HEK293 (cell line): ENCODE data around the gene KRTAP2-3.
A peak's percentile ranks its signal among the peaks of the same experiment; 100 is the strongest.

Experiments
- CTCF ChIA-PET: fragments of 350-600 bp; formaldehyde crosslinking; extraction: SDS; loops from one replicate; lab custom pipeline; 2021; ENCODE audit warnings: antibody characterized with exemption; lab: Yijun Ruan, JAX
- POLR2A ChIA-PET: fragments of 300-600 bp; formaldehyde crosslinking; extraction: SDS; loops from one replicate; lab custom pipeline; 2020; ENCODE audit warnings: antibody characterized with exemption, inconsistent platforms; lab: Yijun Ruan, JAX
- H3K27ac ChIP-seq: fragments of 200-500 bp; sonication (Bioruptor generic); 2 replicates; pipeline ENCODE4 v1.5.1; 2014; ENCODE audit warnings: low read depth, low read length, control low read depth, inconsistent platforms; ENCODE audit errors: extremely low read depth
- H3K36me3 ChIP-seq, 2 experiments: fragments of 200-500 bp in 1 of 2; sonication (Bioruptor generic) in 1 of 2; 1 replicate in 1 of 2; 2 replicates in 1 of 2; pipeline ENCODE4 v1.5.1; 2014 to 2017; ENCODE audit warnings: inconsistent platforms in 2 of 2, low read length in 2 of 2; ENCODE audit not compliant: control insufficient read depth in 2 of 2, insufficient read depth in 1 of 2
- H3K4me1 ChIP-seq: fragments of 200-500 bp; sonication (Bioruptor generic); 2 replicates; pipeline ENCODE4 v1.5.1; 2014; ENCODE audit warnings: mild to moderate bottlenecking, low read length, inconsistent platforms; ENCODE audit not compliant: control insufficient read depth, insufficient read depth
- H3K4me3 ChIP-seq: 2 replicates; pipeline ENCODE4 v1.5.1; 2011; ENCODE audit warnings: low read depth, mild to moderate bottlenecking, control low read depth, low read length, moderate library complexity
- H3K9me3 ChIP-seq: fragments of 200-500 bp; sonication (Bioruptor generic); 2 replicates; pipeline ENCODE4 v1.5.1; 2014; ENCODE audit warnings: low read depth, low read length, inconsistent platforms; ENCODE audit not compliant: control insufficient read depth, insufficient read depth
- GFI1B ChIP-seq: fragments of 450-650 bp; formaldehyde crosslinking; IDR thresholded peaks from 2 replicates; pipeline ENCODE4 v1.5.1; 2016; ENCODE audit warnings: missing biosample characterization, missing genetic modification characterization
- GLI4 ChIP-seq: fragments of 450-650 bp; formaldehyde crosslinking; IDR thresholded peaks from 2 replicates; pipeline ENCODE4 v1.5.1; 2016; ENCODE audit warnings: missing biosample characterization, missing genetic modification characterization
- HOXD13 ChIP-seq: sonication (generic); formaldehyde crosslinking; IDR thresholded peaks from 2 replicates; pipeline ENCODE4 v1.8.0; 2022; ENCODE audit warnings: missing genetic modification reagents, borderline replicate concordance
- KLF10 ChIP-seq: fragments of 450-650 bp; IDR thresholded peaks from 2 replicates; pipeline ENCODE4 v1.5.1; 2018; ENCODE audit warnings: missing biosample characterization, mild to moderate bottlenecking, missing genetic modification characterization
- KLF7 ChIP-seq: fragments of 450-650 bp; formaldehyde crosslinking; IDR thresholded peaks from 2 replicates; pipeline ENCODE4 v1.5.1; 2016; ENCODE audit warnings: missing biosample characterization, missing genetic modification characterization, borderline replicate concordance
- MYNN ChIP-seq: fragments of 450-650 bp; formaldehyde crosslinking; IDR thresholded peaks from 2 replicates; pipeline ENCODE4 v1.5.1; 2016; ENCODE audit warnings: missing biosample characterization, missing genetic modification characterization, borderline replicate concordance
- OSR2 ChIP-seq: fragments of 450-650 bp; formaldehyde crosslinking; IDR thresholded peaks from 2 replicates; pipeline ENCODE4 v1.5.1; 2016; ENCODE audit warnings: missing biosample characterization, missing genetic modification characterization
- SP3 ChIP-seq: fragments of 450-650 bp; formaldehyde crosslinking; IDR thresholded peaks from 2 replicates; pipeline ENCODE4 v1.5.1; 2016; ENCODE audit warnings: missing biosample characterization, missing genetic modification characterization
- SP7 ChIP-seq: fragments of 450-650 bp; formaldehyde crosslinking; IDR thresholded peaks from 2 replicates; pipeline ENCODE4 v1.5.1; 2016; ENCODE audit warnings: missing biosample characterization, missing genetic modification characterization
- ZFP69B ChIP-seq: fragments of 450-650 bp; formaldehyde crosslinking; IDR thresholded peaks from 2 replicates; pipeline ENCODE4 v1.5.1; 2016; ENCODE audit warnings: missing biosample characterization, missing genetic modification characterization
- ZNF140 ChIP-seq: fragments of 450-650 bp; formaldehyde crosslinking; IDR thresholded peaks from 2 replicates; pipeline ENCODE4 v1.5.1; 2016; ENCODE audit warnings: missing biosample characterization, missing genetic modification characterization
- ZNF350 ChIP-seq: fragments of 450-650 bp; formaldehyde crosslinking; IDR thresholded peaks from 2 replicates; pipeline ENCODE4 v1.5.0; 2017; ENCODE audit warnings: missing biosample characterization, mild to moderate bottlenecking, missing genetic modification characterization
- ZNF37A ChIP-seq: fragments of 450-650 bp; IDR thresholded peaks from 2 replicates; pipeline ENCODE4 v1.5.1; 2018; ENCODE audit warnings: missing biosample characterization, missing genetic modification characterization
- ZNF394 ChIP-seq: fragments of 450-650 bp; formaldehyde crosslinking; IDR thresholded peaks from 2 replicates; pipeline ENCODE4 v1.5.1; 2016; ENCODE audit warnings: missing biosample characterization, missing genetic modification characterization, mild to moderate bottlenecking, moderate library complexity, borderline replicate concordance
- ZNF555 ChIP-seq: fragments of 450-650 bp; formaldehyde crosslinking; conservative IDR thresholded peaks from 2 replicates; pipeline ENCODE4 v1.5.1; 2017; ENCODE audit warnings: missing biosample characterization, mild to moderate bottlenecking, missing genetic modification characterization, inconsistent platforms
- ZNF596 ChIP-seq: fragments of 450-650 bp; IDR thresholded peaks from 2 replicates; pipeline ENCODE4 v1.5.0; 2018; ENCODE audit warnings: missing biosample characterization, mild to moderate bottlenecking, missing genetic modification characterization, moderate library complexity
- ZNF610 ChIP-seq: fragments of 450-650 bp; formaldehyde crosslinking; IDR thresholded peaks from 2 replicates; pipeline ENCODE4 v1.5.1; 2016; ENCODE audit warnings: missing biosample characterization, missing genetic modification characterization, borderline replicate concordance
- ZNF629 ChIP-seq: fragments of 450-650 bp; formaldehyde crosslinking; IDR thresholded peaks from 2 replicates; pipeline ENCODE4 v1.5.1; 2017; ENCODE audit warnings: missing biosample characterization, missing genetic modification characterization
- ZNF747 ChIP-seq: fragments of 450-650 bp; formaldehyde crosslinking; IDR thresholded peaks from 2 replicates; pipeline ENCODE4 v1.5.1; 2016; ENCODE audit warnings: missing biosample characterization, missing genetic modification characterization
- ZNF776 ChIP-seq: fragments of 450-650 bp; formaldehyde crosslinking; IDR thresholded peaks from 2 replicates; pipeline ENCODE4 v1.5.0; 2017; ENCODE audit warnings: missing biosample characterization, missing genetic modification characterization, borderline replicate concordance
- TF ChIP-seq, protein P1 (sequence below): fragments of 450-650 bp; formaldehyde crosslinking; IDR thresholded peaks from 2 replicates; pipeline ENCODE4 v1.5.1; 2016; ENCODE audit warnings: missing biosample characterization, missing genetic modification characterization, low read depth
- TF ChIP-seq, protein P2 (sequence below): fragments of 450-650 bp; formaldehyde crosslinking; IDR thresholded peaks from 2 replicates; pipeline ENCODE4 v1.5.1; 2016; ENCODE audit warnings: missing biosample characterization, missing genetic modification characterization
- TF ChIP-seq, protein P3 (sequence below): fragments of 450-650 bp; formaldehyde crosslinking; IDR thresholded peaks from 2 replicates; pipeline ENCODE4 v1.5.1; 2016; ENCODE audit warnings: missing biosample characterization, missing genetic modification characterization, borderline replicate concordance
- TF ChIP-seq, protein P4 (sequence below): fragments of 450-650 bp; formaldehyde crosslinking; conservative IDR thresholded peaks from 2 replicates; pipeline ENCODE4 v1.5.1; 2016; ENCODE audit warnings: low read depth, missing biosample characterization, missing genetic modification characterization
- TF ChIP-seq, protein P5 (sequence below): fragments of 450-650 bp; formaldehyde crosslinking; IDR thresholded peaks from 2 replicates; pipeline ENCODE4 v1.5.1; 2017; ENCODE audit warnings: missing biosample characterization, missing genetic modification characterization

The KRTAP2-3 gene

DNA sequence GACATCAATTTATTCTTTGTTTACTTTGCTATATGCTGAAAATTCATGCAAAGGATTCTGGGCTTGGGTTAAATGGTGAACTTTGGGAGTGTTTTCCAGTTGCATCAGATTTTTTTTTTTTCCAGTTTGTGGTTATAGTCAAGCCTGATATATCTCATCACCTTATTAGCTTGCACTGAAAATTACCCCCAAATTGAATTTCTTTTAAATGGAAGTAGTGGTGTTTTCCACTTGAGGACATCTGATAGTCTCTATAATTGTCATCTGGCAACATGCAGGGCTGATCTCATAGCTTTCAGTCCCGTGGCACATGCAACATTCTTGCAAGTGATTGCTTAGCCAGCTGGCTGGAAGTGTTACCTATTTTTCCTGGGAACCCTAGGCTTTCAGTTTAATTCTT is 46.3 kb downstream of the KRTAP2-3 start:
- Histone ChIP-seq H3K4me1 (no peaks in the 10 kb centered on the region), H3K4me3 (no peak overlapping the region), H3K36me3 (no peaks in the 10 kb centered on the region), H3K9me3 (no peaks in the 10 kb centered on the region), H3K27ac (no peak overlapping the region)
- POLR2A ChIA-PET: no interaction called here
- CTCF ChIA-PET: interaction anchor here (0.6 to 1.2 kb wide), 2 partner anchors 317 to 394 kb away, joined by 4 read pairs; no protein-coding TSS in a partner anchor
- TF ChIP-seq GFI1B (tag by site-specific recombination) (no peak), ZNF596 (tag by site-specific recombination) (no peak), ZNF350 (tag by site-specific recombination) (no peak), ZNF37A (no peak), ZNF610 (tag by site-specific recombination) (no peak), GLI4 (no peak), ZNF555 (tag by site-specific recombination) (no peak), ZNF747 (tag by site-specific recombination) (no peak), OSR2 (tag by site-specific recombination) (peak; percentile 36; the same call in 1 of the 2 replicates), ZFP69B (tag by site-specific recombination) (0 out of 2 replicates have a peak, but pooled peaks have one; percentile 30), KLF10 (tag by site-specific recombination) (no peak), KLF7 (tag by site-specific recombination) (no peak), SP3 (tag by site-specific recombination) (no peak), ZNF629 (tag by site-specific recombination) (no peak), ZNF776 (tag by site-specific recombination) (no peak), ZNF140 (tag by site-specific recombination) (no peak), ZNF394 (no peak), HOXD13 (CRISPR knock-in tag) (no peak), MYNN (no peak), SP7 (tag by site-specific recombination) (no peak)
- TF ChIP-seq, protein P1, sequence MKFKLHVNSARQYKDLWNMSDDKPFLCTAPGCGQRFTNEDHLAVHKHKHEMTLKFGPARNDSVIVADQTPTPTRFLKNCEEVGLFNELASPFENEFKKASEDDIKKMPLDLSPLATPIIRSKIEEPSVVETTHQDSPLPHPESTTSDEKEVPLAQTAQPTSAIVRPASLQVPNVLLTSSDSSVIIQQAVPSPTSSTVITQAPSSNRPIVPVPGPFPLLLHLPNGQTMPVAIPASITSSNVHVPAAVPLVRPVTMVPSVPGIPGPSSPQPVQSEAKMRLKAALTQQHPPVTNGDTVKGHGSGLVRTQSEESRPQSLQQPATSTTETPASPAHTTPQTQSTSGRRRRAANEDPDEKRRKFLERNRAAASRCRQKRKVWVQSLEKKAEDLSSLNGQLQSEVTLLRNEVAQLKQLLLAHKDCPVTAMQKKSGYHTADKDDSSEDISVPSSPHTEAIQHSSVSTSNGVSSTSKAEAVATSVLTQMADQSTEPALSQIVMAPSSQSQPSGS (tag by site-specific recombination): 0 out of 2 replicates have a peak, but pooled peaks have one; percentile 11
- TF ChIP-seq, protein P2, sequence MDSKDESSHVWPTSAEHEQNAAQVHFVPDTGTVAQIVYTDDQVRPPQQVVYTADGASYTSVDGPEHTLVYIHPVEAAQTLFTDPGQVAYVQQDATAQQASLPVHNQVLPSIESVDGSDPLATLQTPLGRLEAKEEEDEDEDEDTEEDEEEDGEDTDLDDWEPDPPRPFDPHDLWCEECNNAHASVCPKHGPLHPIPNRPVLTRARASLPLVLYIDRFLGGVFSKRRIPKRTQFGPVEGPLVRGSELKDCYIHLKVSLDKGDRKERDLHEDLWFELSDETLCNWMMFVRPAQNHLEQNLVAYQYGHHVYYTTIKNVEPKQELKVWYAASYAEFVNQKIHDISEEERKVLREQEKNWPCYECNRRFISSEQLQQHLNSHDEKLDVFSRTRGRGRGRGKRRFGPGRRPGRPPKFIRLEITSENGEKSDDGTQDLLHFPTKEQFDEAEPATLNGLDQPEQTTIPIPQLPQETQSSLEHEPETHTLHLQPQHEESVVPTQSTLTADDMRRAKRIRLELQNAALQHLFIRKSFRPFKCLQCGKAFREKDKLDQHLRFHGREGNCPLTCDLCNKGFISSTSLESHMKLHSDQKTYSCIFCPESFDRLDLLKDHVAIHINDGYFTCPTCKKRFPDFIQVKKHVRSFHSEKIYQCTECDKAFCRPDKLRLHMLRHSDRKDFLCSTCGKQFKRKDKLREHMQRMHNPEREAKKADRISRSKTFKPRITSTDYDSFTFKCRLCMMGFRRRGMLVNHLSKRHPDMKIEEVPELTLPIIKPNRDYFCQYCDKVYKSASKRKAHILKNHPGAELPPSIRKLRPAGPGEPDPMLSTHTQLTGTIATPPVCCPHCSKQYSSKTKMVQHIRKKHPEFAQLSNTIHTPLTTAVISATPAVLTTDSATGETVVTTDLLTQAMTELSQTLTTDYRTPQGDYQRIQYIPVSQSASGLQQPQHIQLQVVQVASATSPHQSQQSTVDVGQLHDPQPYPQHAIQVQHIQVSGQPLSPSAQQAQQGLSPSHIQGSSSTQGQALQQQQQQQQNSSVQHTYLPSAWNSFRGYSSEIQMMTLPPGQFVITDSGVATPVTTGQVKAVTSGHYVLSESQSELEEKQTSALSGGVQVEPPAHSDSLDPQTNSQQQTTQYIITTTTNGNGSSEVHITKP (tag by site-specific recombination): peak; percentile 49; the same call in 1 of the 2 replicates
- TF ChIP-seq, protein P3, sequence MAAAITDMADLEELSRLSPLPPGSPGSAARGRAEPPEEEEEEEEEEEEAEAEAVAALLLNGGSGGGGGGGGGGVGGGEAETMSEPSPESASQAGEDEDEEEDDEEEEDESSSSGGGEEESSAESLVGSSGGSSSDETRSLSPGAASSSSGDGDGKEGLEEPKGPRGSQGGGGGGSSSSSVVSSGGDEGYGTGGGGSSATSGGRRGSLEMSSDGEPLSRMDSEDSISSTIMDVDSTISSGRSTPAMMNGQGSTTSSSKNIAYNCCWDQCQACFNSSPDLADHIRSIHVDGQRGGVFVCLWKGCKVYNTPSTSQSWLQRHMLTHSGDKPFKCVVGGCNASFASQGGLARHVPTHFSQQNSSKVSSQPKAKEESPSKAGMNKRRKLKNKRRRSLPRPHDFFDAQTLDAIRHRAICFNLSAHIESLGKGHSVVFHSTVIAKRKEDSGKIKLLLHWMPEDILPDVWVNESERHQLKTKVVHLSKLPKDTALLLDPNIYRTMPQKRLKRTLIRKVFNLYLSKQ (tag by site-specific recombination): no peak
- TF ChIP-seq, protein P4, sequence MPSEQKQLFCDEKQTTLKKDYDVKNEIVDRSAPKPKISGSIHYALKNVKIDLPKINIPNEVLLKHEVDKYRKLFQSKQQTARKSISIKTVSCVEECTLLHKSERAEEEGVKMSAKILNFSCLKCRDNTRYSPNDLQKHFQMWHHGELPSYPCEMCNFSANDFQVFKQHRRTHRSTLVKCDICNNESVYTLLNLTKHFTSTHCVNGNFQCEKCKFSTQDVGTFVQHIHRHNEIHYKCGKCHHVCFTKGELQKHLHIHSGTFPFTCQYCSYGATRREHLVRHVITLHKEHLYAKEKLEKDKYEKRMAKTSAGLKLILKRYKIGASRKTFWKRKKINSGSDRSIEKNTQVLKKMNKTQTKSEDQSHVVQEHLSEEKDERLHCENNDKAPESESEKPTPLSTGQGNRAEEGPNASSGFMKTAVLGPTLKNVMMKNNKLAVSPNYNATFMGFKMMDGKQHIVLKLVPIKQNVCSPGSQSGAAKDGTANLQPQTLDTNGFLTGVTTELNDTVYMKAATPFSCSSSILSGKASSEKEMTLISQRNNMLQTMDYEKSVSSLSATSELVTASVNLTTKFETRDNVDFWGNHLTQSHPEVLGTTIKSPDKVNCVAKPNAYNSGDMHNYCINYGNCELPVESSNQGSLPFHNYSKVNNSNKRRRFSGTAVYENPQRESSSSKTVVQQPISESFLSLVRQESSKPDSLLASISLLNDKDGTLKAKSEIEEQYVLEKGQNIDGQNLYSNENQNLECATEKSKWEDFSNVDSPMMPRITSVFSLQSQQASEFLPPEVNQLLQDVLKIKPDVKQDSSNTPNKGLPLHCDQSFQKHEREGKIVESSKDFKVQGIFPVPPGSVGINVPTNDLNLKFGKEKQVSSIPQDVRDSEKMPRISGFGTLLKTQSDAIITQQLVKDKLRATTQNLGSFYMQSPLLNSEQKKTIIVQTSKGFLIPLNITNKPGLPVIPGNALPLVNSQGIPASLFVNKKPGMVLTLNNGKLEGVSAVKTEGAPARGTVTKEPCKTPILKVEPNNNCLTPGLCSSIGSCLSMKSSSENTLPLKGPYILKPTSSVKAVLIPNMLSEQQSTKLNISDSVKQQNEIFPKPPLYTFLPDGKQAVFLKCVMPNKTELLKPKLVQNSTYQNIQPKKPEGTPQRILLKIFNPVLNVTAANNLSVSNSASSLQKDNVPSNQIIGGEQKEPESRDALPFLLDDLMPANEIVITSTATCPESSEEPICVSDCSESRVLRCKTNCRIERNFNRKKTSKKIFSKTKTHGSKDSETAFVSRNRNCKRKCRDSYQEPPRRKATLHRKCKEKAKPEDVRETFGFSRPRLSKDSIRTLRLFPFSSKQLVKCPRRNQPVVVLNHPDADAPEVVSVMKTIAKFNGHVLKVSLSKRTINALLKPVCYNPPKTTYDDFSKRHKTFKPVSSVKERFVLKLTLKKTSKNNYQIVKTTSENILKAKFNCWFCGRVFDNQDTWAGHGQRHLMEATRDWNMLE (tag by site-specific recombination): peak; percentile 57
- TF ChIP-seq, protein P5, sequence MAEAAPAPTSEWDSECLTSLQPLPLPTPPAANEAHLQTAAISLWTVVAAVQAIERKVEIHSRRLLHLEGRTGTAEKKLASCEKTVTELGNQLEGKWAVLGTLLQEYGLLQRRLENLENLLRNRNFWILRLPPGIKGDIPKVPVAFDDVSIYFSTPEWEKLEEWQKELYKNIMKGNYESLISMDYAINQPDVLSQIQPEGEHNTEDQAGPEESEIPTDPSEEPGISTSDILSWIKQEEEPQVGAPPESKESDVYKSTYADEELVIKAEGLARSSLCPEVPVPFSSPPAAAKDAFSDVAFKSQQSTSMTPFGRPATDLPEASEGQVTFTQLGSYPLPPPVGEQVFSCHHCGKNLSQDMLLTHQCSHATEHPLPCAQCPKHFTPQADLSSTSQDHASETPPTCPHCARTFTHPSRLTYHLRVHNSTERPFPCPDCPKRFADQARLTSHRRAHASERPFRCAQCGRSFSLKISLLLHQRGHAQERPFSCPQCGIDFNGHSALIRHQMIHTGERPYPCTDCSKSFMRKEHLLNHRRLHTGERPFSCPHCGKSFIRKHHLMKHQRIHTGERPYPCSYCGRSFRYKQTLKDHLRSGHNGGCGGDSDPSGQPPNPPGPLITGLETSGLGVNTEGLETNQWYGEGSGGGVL (tag by site-specific recombination): no peak
